Subcutaneous abdominal adipose tissue (tissue), 5 donors: ENCODE measurements around the gene RNF17.
"Not testable (repeated sequence)": the region's sequence is repeated elsewhere in the genome, so short reads cannot be mapped to it uniquely, and the experiment has no call there.

Experiments
- H3K27ac ChIP-seq: one replicate; pipeline ENCODE4 v1.7.0; 2013; ENCODE audit warnings: low read depth, mild to moderate bottlenecking, inconsistent platforms, low read length, moderate library complexity
- H3K27me3 ChIP-seq, 5 donors: one replicate each; pipeline ENCODE4 v1.7.0; 2013; ENCODE audit warnings: low read length in 5 of 5, inconsistent platforms in 1 of 5; ENCODE audit not compliant: control insufficient read depth in 5 of 5, insufficient read depth in 4 of 5
- H3K36me3 ChIP-seq, 5 donors: one replicate each; pipeline ENCODE4 v1.7.0; 2013; ENCODE audit warnings: low read length in 5 of 5; ENCODE audit not compliant: control insufficient read depth in 5 of 5, insufficient read depth in 5 of 5
- H3K4me1 ChIP-seq, 5 donors: one replicate each; pipeline ENCODE4 v1.7.0; 2013; ENCODE audit warnings: low read length in 5 of 5, mild to moderate bottlenecking in 3 of 5, moderate library complexity in 1 of 5; ENCODE audit not compliant: control insufficient read depth in 5 of 5, insufficient read depth in 5 of 5
- H3K4me3 ChIP-seq, 5 donors: one replicate each; pipeline ENCODE4 v1.7.0; 2013; ENCODE audit warnings: low read length in 5 of 5, low read depth in 1 of 5
- H3K9ac ChIP-seq, 5 donors: one replicate each; pipeline ENCODE4 v1.7.0; 2013; ENCODE audit warnings: low read length in 5 of 5, mild to moderate bottlenecking in 4 of 5, moderate library complexity in 3 of 5
- H3K9me3 ChIP-seq, 5 donors: one replicate each; pipeline ENCODE4 v1.7.0; 2013; ENCODE audit warnings: low read length in 5 of 5; ENCODE audit not compliant: control insufficient read depth in 5 of 5
- donor health status: healthy.
- donor health status: healthy.
- donor health status: healthy.
- donor health status: healthy.
- donor health status: healthy.

Gene RNF17

DNA sequence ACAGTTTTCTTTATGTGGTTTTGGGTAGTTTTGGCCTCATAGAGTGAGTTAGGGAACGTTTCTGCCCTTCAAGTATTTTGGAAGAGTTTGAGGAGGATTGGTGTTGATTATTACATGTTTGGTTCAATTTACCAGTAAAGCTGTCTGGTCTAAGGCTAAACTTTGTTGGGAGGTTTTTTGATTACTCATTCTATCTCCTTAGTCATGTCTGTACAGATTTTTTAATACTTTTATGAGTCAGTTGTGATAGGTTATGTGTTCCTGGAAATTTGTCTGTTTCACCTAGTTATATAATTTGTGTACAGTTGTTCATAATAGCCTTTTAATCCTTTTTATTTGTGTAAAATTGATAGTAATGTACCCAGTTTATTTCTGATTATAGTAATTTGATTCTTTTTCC, 20.4 kb downstream of the RNF17 start:
- Histone ChIP-seq H3K9me3 (peaks cover 0 to 7% (median 5%) of the 10 kb centered on the region in 5 donors), H3K27me3 (no peaks in the 10 kb centered on the region), H3K4me3 (no peak overlapping the region), H3K9ac (no peak overlapping the region), H3K4me1 (no peaks in the 10 kb centered on the region), H3K36me3 (no peaks in the 10 kb centered on the region), H3K27ac (no peak overlapping the region)

DNA sequence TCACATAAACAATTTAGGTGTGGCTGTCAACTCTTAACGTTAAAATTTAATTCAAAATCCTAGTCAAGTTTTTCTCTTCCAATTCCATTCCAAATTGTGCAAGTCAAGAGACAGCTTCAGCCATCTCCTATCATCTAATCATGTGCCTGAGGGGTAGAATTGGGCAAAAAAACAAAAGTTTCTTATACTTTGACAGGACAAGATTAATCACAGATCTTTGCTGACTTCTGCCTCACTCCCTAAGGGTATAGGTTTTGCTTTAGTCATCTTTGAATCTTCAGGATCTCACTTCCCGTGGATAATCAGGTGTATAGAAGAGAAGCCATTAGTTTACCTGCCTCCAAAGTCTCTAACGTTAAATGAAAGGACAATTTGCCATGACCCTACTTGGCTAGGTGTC, 24.6 kb downstream of the RNF17 start:
- Histone ChIP-seq H3K9me3 (peaks cover 0 to 7% (median 0%) of the 10 kb centered on the region in 5 donors), H3K4me3 (no peak overlapping the region), H3K9ac (no peak overlapping the region), H3K27me3 (no peaks in the 10 kb centered on the region), H3K27ac (no peak overlapping the region), H3K4me1 (no peaks in the 10 kb centered on the region), H3K36me3 (no peaks in the 10 kb centered on the region)

DNA sequence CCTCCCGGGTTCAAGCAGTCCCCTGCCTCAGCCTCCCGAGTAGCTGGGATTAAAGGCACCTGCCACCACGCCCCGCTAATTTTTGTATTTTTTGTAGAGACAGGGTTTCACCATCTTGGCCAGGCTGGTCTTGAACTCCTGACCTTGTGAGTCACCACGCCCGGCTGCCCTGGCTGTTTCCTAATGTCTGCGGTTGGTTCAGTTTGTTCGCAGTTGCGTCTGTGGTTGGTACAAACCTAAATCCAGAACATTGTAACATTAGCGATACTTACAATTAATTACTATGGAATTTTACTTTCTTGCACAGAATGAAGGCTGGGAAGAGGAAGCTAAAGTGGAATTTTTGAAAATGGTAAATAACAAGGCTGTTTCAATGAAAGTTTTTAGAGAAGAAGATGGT, 38.1 kb downstream of the RNF17 start:
- no peak overlapping the region for H3K27ac ChIP-seq
- H3K9ac ChIP-seq = no peak overlapping the region
- no peaks in the 10 kb centered on the region for H3K4me1 ChIP-seq
- H3K27me3 ChIP-seq = no peaks in the 10 kb centered on the region
- H3K4me3 ChIP-seq = no peak overlapping the region
- no peaks in the 10 kb centered on the region for H3K36me3 ChIP-seq
- no peaks in the 10 kb centered on the region for H3K9me3 ChIP-seq

DNA sequence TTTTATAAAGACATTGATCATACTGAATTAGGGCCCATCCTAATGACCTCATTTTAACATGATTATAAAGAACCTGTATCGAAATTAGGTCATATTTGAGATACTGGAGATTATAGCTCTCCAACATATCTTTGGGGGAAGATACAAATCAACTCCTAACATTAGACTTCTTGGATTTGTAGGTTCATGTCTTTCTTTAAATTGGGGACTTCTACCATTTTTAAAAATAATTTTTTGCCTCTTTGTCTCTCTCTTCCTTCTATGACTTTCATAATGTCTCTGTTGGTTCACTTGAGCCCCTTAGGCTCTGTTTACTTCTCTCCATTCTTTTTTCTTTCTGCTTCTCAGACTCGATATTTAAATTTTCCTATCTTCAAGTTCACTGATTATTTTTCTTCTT, 57.2 kb downstream of the RNF17 start:
- H3K36me3 ChIP-seq = no peaks in the 10 kb centered on the region
- no peaks in the 10 kb centered on the region for H3K4me1 ChIP-seq
- H3K9me3 ChIP-seq = peaks cover 0 to 15% (median 0%) of the 10 kb centered on the region in 5 donors
- no peaks in the 10 kb centered on the region for H3K27me3 ChIP-seq
- H3K4me3 ChIP-seq = no peak overlapping the region
- no peak overlapping the region for H3K9ac ChIP-seq
- H3K27ac ChIP-seq = no peak overlapping the region

DNA sequence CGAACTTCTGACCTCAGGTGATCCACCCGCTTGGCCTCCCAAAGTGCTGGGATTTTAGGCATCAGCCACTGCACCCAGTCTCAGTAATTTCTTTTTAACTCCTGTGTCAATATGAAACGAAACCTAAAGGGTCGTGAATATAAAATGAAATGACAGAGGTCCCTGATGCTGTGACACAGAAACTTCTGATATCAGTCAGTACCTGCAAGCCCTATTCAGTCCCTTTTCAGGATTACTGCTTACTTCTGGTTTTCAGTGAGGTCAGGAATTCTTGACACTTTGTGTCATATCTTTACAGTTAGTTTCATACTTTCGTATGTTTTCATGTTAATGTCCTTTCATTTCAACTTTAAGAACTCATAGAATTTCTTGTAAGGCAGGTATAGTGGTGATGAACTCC, 58.7 kb downstream of the RNF17 start:
- Histone ChIP-seq H3K9ac (no peak overlapping the region), H3K27ac (no peak overlapping the region), H3K4me3 (no peak overlapping the region), H3K36me3 (no peaks in the 10 kb centered on the region), H3K9me3 (peaks cover 0 to 15% (median 0%) of the 10 kb centered on the region in 5 donors), H3K27me3 (no peaks in the 10 kb centered on the region), H3K4me1 (no peaks in the 10 kb centered on the region)

DNA sequence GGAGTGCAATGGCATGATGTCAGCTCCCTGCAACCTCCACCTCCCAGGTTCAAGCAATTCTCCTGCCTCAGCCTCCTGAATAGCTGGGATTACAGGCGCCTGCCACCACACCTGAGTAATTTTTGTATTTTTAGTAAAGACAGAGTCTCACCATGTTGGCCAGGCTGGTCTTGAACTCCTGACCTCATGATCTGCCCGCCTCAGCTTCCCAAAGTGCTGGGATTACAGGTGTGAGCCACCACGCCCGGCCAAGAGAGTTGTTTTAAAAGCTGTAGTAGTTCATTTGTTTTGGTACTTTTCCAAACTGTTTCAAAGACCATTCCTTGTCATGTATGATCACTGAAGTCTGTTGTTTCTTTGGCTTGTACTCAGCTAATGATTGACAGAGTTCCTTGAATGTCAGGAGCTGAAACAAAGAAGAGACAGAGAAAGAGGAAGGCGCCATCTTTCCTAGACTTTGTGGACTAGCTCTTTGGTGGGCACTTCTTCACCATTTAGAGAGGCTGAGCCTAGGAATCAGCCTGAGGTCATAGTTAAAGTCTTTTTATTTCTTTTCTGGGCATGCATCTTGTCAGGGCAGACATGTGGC, 59.2 kb downstream of the RNF17 start:
- H3K27ac ChIP-seq, H3K36me3 ChIP-seq, H3K4me3 ChIP-seq, H3K9ac ChIP-seq, H3K4me1 ChIP-seq, H3K27me3 ChIP-seq: not testable (repeated sequence)
- H3K9me3 ChIP-seq = peaks cover 0 to 15% (median 0%) of the 10 kb centered on the region in 5 donors

DNA sequence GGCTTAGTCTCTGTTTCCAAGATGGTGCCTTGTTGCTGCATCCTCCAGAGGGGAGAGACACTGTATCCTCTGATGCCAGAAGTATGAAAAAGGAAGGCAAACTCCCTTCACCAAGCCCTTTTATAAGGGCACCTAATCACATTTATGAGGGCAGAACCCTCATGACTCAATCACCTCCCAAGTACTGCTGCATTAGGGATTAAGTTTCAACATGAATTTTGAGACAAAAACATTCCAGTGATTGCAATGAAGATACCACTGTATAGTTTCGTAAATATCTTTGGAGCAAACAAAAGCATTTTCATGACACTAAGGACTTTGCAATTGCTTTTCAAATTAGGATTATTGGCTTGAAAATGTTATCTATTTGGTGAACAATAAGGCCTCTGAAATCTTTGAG, 63.8 kb downstream of the RNF17 start:
- H3K9ac ChIP-seq = no peak overlapping the region
- H3K27me3 ChIP-seq = no peaks in the 10 kb centered on the region
- no peak overlapping the region for H3K4me3 ChIP-seq
- H3K36me3 ChIP-seq = no peaks in the 10 kb centered on the region
- no peak overlapping the region for H3K27ac ChIP-seq
- no peaks in the 10 kb centered on the region for H3K4me1 ChIP-seq
- no peaks in the 10 kb centered on the region for H3K9me3 ChIP-seq

DNA sequence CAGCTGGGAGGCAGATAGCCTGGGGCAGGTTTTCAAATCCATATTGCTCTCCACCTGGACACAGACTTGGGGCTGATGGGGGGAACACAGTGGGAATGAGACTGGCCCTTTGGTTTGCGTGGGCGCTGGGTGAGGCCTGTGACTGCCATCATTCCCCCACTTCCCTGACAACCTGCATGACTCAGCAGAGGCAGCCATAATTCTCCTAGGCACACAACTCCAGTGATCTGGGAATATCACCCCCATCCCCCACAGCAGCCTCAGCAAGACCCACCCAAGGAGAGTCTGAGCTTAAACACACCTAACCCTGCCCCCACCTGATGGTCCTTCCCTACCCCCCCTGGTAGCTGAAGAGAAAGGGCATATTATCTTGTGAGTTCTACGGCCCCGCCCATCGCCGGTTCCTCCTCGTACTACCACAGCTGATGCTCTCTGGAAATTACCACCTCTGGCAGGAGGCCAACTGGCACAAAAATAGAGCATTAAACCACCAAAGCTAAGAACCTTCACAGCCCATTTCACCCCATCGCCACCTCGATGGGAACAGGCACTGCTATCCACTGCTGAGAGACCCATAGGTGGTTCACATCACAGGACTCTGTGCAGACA, 71.0 kb downstream of the RNF17 start:
- H3K9ac ChIP-seq = no peak overlapping the region

DNA sequence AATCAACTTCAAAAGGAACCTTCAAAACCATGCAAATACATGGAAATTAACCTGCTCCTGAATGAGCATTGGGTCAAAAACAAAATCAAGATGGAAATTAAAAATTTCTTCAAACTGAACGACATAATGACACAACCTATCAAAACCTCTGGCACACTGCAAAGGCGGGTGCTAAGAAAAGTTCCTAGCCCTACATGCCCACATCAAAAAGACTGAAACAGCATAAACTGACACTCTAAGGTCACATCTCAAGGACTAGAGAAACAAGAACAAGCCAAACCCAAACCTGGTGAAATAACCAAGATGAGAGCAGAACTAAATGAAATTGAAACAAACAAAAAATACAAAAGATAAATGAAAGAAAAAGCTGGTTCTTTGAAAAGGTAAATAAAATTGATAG, 73.6 kb downstream of the RNF17 start:
- not testable (repeated sequence) for H3K9me3 ChIP-seq, H3K4me1 ChIP-seq, H3K4me3 ChIP-seq, H3K36me3 ChIP-seq, H3K27ac ChIP-seq, H3K27me3 ChIP-seq, H3K9ac ChIP-seq

More for the DNA sequence above, 71.0 kb downstream of the RNF17 start:
- no peaks in the 10 kb centered on the region for H3K36me3 ChIP-seq
- H3K9me3 ChIP-seq = no peaks in the 10 kb centered on the region
- H3K27me3 ChIP-seq = no peaks in the 10 kb centered on the region
- H3K4me1 ChIP-seq = no peaks in the 10 kb centered on the region
- H3K4me3 ChIP-seq = no peak overlapping the region
- H3K27ac ChIP-seq = no peak overlapping the region

DNA sequence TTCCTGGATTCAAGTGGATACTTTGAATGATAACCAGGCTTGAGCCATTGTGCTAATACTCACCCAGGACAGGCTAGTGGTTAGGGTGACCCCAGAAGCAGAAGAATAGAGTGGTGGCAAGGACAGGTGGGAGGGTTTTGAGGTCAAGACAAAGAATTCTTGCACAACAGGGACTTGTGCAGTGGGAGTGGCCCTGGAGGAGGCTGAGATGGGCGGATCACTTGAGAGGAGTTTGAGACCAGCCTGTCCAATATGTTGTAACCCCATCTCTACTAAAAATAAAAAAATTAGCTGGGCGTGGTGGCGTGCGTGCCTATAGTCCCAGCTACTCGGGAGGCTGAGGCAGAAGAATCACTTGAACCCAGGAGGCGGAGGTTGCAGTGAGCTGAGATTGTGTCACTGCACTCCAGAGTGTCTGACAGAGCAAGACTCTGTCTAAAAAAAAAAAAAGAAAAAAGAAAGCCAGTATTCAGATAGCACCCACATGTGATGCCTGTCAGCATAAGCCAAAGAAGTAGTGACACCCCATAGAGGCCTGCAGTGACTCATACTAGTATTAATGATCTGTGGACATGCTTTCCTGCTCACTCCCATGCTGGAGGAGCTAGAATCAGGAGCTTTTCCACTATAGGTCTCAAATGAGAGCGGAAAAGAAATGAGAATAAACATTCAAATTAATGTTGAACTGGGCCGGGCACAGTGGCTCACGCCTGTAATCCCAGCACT, 78.7 kb downstream of the RNF17 start:
- H3K9me3 ChIP-seq = no peaks in the 10 kb centered on the region
- H3K4me3 ChIP-seq = no peak overlapping the region
- no peaks in the 10 kb centered on the region for H3K27me3 ChIP-seq
- no peak overlapping the region for H3K9ac ChIP-seq
- no peak overlapping the region for H3K27ac ChIP-seq
- H3K36me3 ChIP-seq = no peaks in the 10 kb centered on the region
- H3K4me1 ChIP-seq = no peaks in the 10 kb centered on the region
